Measurements from ENCODE around the gene NECTIN1. TPM values are rescaled to one million over a fixed set of nuclear protein-coding genes. Genes with fewer than 3 reads are reported as not detected.

The NECTIN1 gene
- total RNA-seq, 4 donors from 2014 or later: 11.6 to 23.6 (median 16.6) TPM

DNA sequence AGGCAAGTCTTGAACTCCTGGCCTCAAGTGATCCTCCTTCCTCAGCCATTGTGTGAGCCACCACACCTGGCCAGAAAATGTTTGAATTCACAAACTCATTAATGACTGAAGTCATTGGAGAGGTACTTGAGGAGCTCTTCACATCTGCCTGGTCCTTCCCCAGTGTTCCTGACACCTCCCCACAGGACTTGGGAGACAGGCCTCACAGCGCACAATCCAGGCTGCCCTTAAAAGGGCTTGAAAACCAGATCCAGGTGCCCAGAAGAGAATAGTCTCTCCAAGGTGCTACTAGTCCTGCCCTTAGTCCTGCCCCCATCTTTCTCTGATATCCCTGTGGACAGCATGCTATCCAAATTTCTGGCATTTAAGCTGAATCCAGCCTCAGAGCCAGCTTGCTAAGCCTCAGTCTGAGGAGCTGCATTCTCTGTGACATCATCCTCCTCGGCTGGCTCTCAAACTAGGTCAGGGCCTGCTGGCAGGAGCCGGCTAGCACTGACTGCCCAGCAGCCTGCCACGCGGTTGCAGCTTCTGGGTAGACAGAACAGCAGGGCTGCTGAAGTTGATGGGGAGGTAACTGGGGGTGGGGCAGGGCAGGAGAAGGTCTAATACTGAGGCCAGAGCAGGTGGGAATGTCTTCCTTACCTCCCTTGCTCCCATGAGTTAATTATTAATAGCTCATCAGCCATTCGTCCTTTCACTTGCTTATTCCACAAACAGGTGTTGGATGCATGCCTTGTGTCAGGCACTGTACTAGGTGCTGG lies 35.3 kb upstream of the NECTIN1 start:
- Histone ChIP-seq H3K4me1 (no peaks in the 10 kb centered on the region), H3K27ac (no peak overlapping the region), H3K27me3 (no peaks in the 10 kb centered on the region), H3K9me3 (no peaks in the 10 kb centered on the region), H3K36me3 (no peaks in the 10 kb centered on the region), H3K4me3 (no peak overlapping the region)
- TF ChIP-seq POLR2A (IDR thresholded peaks at IDR 0.05): no peak
- TF ChIP-seq, protein P1, sequence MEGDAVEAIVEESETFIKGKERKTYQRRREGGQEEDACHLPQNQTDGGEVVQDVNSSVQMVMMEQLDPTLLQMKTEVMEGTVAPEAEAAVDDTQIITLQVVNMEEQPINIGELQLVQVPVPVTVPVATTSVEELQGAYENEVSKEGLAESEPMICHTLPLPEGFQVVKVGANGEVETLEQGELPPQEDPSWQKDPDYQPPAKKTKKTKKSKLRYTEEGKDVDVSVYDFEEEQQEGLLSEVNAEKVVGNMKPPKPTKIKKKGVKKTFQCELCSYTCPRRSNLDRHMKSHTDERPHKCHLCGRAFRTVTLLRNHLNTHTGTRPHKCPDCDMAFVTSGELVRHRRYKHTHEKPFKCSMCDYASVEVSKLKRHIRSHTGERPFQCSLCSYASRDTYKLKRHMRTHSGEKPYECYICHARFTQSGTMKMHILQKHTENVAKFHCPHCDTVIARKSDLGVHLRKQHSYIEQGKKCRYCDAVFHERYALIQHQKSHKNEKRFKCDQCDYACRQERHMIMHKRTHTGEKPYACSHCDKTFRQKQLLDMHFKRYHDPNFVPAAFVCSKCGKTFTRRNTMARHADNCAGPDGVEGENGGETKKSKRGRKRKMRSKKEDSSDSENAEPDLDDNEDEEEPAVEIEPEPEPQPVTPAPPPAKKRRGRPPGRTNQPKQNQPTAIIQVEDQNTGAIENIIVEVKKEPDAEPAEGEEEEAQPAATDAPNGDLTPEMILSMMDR (IDR thresholded peaks at IDR 0.05): no peak
- DNase-seq: no peak

DNA sequence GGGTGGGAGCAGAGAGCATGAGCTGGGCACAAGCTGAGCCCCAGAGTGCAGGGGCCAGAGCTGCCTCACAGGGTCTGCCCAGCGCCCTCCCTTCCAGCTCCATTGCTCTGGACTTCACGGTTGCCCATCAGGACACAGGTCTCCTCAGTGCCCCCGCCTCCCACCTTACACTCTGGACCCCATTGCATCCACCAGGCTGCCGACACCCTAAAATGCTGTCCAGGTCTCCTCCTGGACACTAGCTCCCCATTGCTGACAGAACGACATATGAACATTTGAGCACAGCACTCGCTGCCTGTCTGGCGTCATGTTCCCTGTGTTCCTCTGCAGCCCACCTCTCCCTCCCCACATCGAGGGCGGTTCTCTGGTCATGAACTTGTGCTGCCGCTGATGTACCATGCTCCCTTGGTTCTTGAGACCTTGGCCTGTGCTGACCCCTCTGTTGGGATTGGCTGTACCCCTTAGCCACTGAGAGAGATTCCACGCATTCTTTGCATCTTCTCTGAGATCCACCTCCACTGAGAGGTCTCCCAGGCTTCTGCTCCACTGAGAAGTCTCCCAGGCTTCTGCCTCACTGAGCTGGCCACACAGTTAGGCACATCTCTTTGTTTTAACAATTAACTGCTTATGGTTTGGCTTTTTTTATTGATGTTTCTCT lies 34.2 kb upstream of the NECTIN1 start:
- no peak for DNase-seq
- no peak overlapping the region for H3K4me3 ChIP-seq
- no peaks in the 10 kb centered on the region for H3K4me1 ChIP-seq
- TF ChIP-seq, protein P1 (IDR thresholded peaks at IDR 0.05): no peak
- no peak for TF ChIP-seq POLR2A (IDR thresholded peaks at IDR 0.05)
- H3K36me3 ChIP-seq: no peaks in the 10 kb centered on the region
- H3K27me3 ChIP-seq: no peaks in the 10 kb centered on the region
- H3K9me3 ChIP-seq: no peaks in the 10 kb centered on the region
- no peak overlapping the region for H3K27ac ChIP-seq

DNA sequence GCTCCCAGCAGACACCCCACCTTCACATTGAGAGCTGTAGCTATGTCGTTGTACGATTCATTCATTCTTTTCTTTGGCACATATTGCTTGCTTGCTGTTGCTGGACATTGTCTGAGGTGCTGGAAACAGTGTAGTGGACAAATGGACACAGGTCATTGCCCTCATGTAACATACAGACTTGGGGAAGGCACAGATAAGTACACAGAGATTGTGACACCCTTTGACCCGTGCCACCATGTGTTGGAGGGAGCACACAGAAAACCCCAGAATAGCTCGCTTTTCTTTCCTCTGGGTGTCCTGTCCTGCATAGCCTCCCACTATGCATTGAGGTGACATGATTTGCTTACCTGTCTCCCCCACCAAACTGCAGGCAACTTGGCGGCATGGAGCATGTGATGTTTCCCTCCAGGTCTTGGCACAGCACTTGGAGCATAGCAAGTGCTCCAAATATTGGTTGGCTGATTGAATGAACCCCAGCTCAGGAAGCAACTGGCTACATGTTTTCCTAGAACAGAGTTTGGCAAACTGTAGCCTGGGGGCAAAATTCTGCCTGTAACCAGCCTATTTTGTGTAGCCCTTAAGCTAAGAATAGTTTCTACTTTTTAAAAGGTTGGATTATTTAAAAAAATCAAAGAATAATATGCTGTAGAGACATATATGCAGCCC lies 30.9 kb upstream of the NECTIN1 start:
- Histone ChIP-seq H3K4me1 (no peaks in the 10 kb centered on the region), H3K36me3 (no peaks in the 10 kb centered on the region), H3K27me3 (no peaks in the 10 kb centered on the region), H3K27ac (no peak overlapping the region), H3K4me3 (no peak overlapping the region), H3K9me3 (no peaks in the 10 kb centered on the region)
- TF ChIP-seq, protein P1 (IDR thresholded peaks at IDR 0.05): no peak
- TF ChIP-seq POLR2A (IDR thresholded peaks at IDR 0.05): no peak
- no peak for DNase-seq

GRCh38 chr11:119759324-119759723 lies 30.3 kb upstream of the NECTIN1 start:
- H3K27ac ChIP-seq: no peak overlapping the region
- H3K36me3 ChIP-seq: no peaks in the 10 kb centered on the region
- DNase-seq: no peak
- H3K4me3 ChIP-seq: no peak overlapping the region
- no peak for TF ChIP-seq POLR2A (IDR thresholded peaks at IDR 0.05)
- no peaks in the 10 kb centered on the region for H3K27me3 ChIP-seq
- no peaks in the 10 kb centered on the region for H3K4me1 ChIP-seq
- H3K9me3 ChIP-seq: no peaks in the 10 kb centered on the region

GRCh38 chr11:119758291-119758690 lies 29.3 kb upstream of the NECTIN1 start:
- TF ChIP-seq, protein P1 (IDR thresholded peaks at IDR 0.05): no peak
- TF ChIP-seq POLR2A (IDR thresholded peaks at IDR 0.05): no peak
- H3K9me3 ChIP-seq: no peaks in the 10 kb centered on the region
- no peak for DNase-seq
- H3K4me3 ChIP-seq: no peak overlapping the region
- no peaks in the 10 kb centered on the region for H3K4me1 ChIP-seq
- no peaks in the 10 kb centered on the region for H3K36me3 ChIP-seq
- no peaks in the 10 kb centered on the region for H3K27me3 ChIP-seq
- H3K27ac ChIP-seq: no peak overlapping the region

GRCh38 chr11:119757378-119757777 lies 28.4 kb upstream of the NECTIN1 start:
- Histone ChIP-seq H3K4me1 (no peaks in the 10 kb centered on the region), H3K36me3 (no peaks in the 10 kb centered on the region), H3K27ac (no peak overlapping the region), H3K4me3 (no peak overlapping the region), H3K27me3 (no peaks in the 10 kb centered on the region), H3K9me3 (no peaks in the 10 kb centered on the region)
- no peak for DNase-seq
- TF ChIP-seq, protein P1 (IDR thresholded peaks at IDR 0.05): no peak
- TF ChIP-seq POLR2A (IDR thresholded peaks at IDR 0.05): no peak
